GM18858 (cell line): ENCODE data around the gene KLK10.
"Not testable (repeated sequence)": the region's sequence is repeated elsewhere in the genome, so short reads cannot be mapped to it uniquely, and the experiment has no call there.

Source experiments
- ATAC-seq: cut with Tn5 transposase; IDR thresholded peaks from one replicate; pipeline ENCODE4 v1.9.1; 2021; ENCODE audit not compliant: unreplicated experiment

KLK10 gene

GRCh38 chr19:51002542-51003311 is 16.8 kb downstream of the KLK10 start:
- no peak for ATAC-seq

- no peak for ATAC-seq
Measured at GRCh38 chr19:51002089-51002532, 17.4 kb downstream of the KLK10 start.

- no peak for ATAC-seq
Measured at GRCh38 chr19:51001515-51001914, 18.0 kb downstream of the KLK10 start, which contains the start of gene KLK8. KLK8 (minus strand) TSS chr19:51001604; CDS start chr19:51001167, 437 bp downstream.

GRCh38 chr19:51000981-51001380 is 18.5 kb downstream of the KLK10 start:
- no peak for ATAC-seq

GRCh38 chr19:51000426-51000825 is 19.1 kb downstream of the KLK10 start:
- ATAC-seq: no peak

GRCh38 chr19:50998686-50999085 is 20.8 kb downstream of the KLK10 start:
- ATAC-seq: no peak

- no peak for ATAC-seq
Measured at GRCh38 chr19:50998061-50998460, 21.4 kb downstream of the KLK10 start.

- no peak for ATAC-seq
Measured at GRCh38 chr19:50994129-50994528, 25.4 kb downstream of the KLK10 start.

GRCh38 chr19:50992666-50993035 is 26.9 kb downstream of the KLK10 start:
- ATAC-seq: no peak

GRCh38 chr19:50984416-50984815 is 35.1 kb downstream of the KLK10 start:
- not testable (repeated sequence) for ATAC-seq

- no peak for ATAC-seq
Measured at GRCh38 chr19:50983625-50984292, 35.8 kb downstream of the KLK10 start, which contains the start of gene KLK7. KLK7 (minus strand) TSS chr19:50983917; CDS start chr19:50982399, 1,518 bp downstream.

- ATAC-seq: no peak
Measured at GRCh38 chr19:50982186-50982585, 37.3 kb downstream of the KLK10 start.

- no peak for ATAC-seq
Measured at GRCh38 chr19:50981587-50982146, 37.8 kb downstream of the KLK10 start.

GRCh38 chr19:50980208-50980607 is 39.3 kb downstream of the KLK10 start:
- ATAC-seq: no peak

GRCh38 chr19:50979758-50980157 is 39.8 kb downstream of the KLK10 start:
- ATAC-seq: no peak

GRCh38 chr19:50978772-50979390 is 40.6 kb downstream of the KLK10 start:
- ATAC-seq: no peak

- ATAC-seq: no peak
Measured at GRCh38 chr19:50977626-50978025, 41.9 kb downstream of the KLK10 start.

- ATAC-seq: no peak
Measured at GRCh38 chr19:50975766-50976165, 43.7 kb downstream of the KLK10 start.

GRCh38 chr19:50974702-50975556 is 44.6 kb downstream of the KLK10 start:
- ATAC-seq: no peak

- no peak for ATAC-seq
Measured at GRCh38 chr19:50972795-50973376, 46.6 kb downstream of the KLK10 start.
